Suprapubic skin (tissue), 4 donors: ENCODE results near the gene SEMA6C. TPM values are rescaled to one million over a fixed set of nuclear protein-coding genes. Genes with fewer than 3 reads are reported as not detected.

Experiments used
- DNase-seq, 2 donors: peaks; one replicate each; pipeline ENCODE4 v3.0.0-alpha.2; 2019; ENCODE audit warnings: low spot score in 2 of 2
- H3K27ac ChIP-seq: fragments of 200-600 bp; sonication (generic); one replicate; pipeline ENCODE4 v1.5.1; 2019
- H3K27me3 ChIP-seq: fragments of 200-600 bp; sonication (generic); one replicate; pipeline ENCODE4 v1.5.1; 2019
- H3K36me3 ChIP-seq: fragments of 200-600 bp; sonication (generic); one replicate; pipeline ENCODE4 v1.5.1; 2019
- H3K4me1 ChIP-seq: fragments of 200-600 bp; sonication (generic); one replicate; pipeline ENCODE4 v1.5.1; 2019
- H3K4me3 ChIP-seq: fragments of 200-600 bp; sonication (generic); one replicate; pipeline ENCODE4 v1.5.1; 2019; ENCODE audit warnings: mild to moderate bottlenecking
- H3K9me3 ChIP-seq: fragments of 200-600 bp; sonication (generic); one replicate; pipeline ENCODE4 v1.5.1; 2019
- CTCF ChIP-seq, 2 donors: fragments of 200-600 bp in 1 of 2; fragments of 450-650 bp in 1 of 2; sonication (generic) in 1 of 2; IDR thresholded peaks; one replicate each; pipeline ENCODE4 v1.5.1; 2016 to 2019; ENCODE audit warnings: antibody characterized with exemption in 2 of 2, mild to moderate bottlenecking in 1 of 2, moderate library complexity in 1 of 2
- EP300 ChIP-seq: sonication (generic); formaldehyde crosslinking; IDR thresholded peaks from one replicate; pipeline ENCODE4 v1.6.1; 2017; ENCODE audit warnings: antibody characterized with exemption
- POLR2A ChIP-seq, 2 donors: fragments of 450-650 bp; IDR thresholded peaks; one replicate each; pipeline ENCODE4 v1.6.1; 2017; ENCODE audit warnings: antibody characterized with exemption in 2 of 2, mild to moderate bottlenecking in 2 of 2, moderate library complexity in 2 of 2
- POLR2AphosphoS5 ChIP-seq, 3 donors: sonication (generic); formaldehyde crosslinking; IDR thresholded peaks; one replicate each; pipeline ENCODE4 v1.6.1; 2017; ENCODE audit warnings: antibody characterized with exemption in 3 of 3
- WGBS: methylation state at CpG from one replicate; pipeline ENCODE4 v1.1.5; 2018; 5-methylcytosine and 5-hydroxymethylcytosine counted together
- total RNA-seq, 4 donors: library from RNA; depleted of rRNA; stranded (reverse); fragments of >200 nt; gene quantifications; one replicate each; pipeline ENCODE4 v1.1.0, GENCODE V29; 2016

The SEMA6C gene
- total RNA-seq, 4 donors from 2014 or later = 5.5 to 19.0 (median 14.9) TPM

GRCh38 chr1:151165738-151166504, 19.5 kb upstream of the SEMA6C start, which contains the start of the genes LYSMD1 and SCNM1:
TSS of gene LYSMD1 (minus strand) at chr1:151165902. CDS start at chr1:151165258, 644 bp downstream.
TSS of gene SCNM1 (plus strand) at chr1:151166144. CDS start at chr1:151166153, 9 bp downstream.
- Histone ChIP-seq H3K27me3 (no peaks in the 10 kb centered on the region), H3K4me1 (peaks cover 35% of the 10 kb centered on the region), H3K36me3 (peaks cover 41% of the 10 kb centered on the region), H3K27ac (peak within 1 kb of the TSS; percentile 84), H3K4me3 (peak within 1 kb of the TSS; percentile 85), H3K9me3 (no peaks in the 10 kb centered on the region)
- TF ChIP-seq POLR2A (IDR thresholded peaks at IDR 0.05) = peak in 1 of 2 donors; percentile 23
- peak; percentile 85 to 100 (median 96) for TF ChIP-seq POLR2AphosphoS5 (IDR thresholded peaks at IDR 0.05)
- TF ChIP-seq EP300 = no peak
- TF ChIP-seq CTCF (IDR thresholded peaks at IDR 0.05) = peak; percentile 6 to 18
- whole genome bisulfite sequencing = 0% methylated on average over 37 of the region's 38 CpGs
- DNase-seq = peak; percentile 97 to 99

- 7% methylated on average over 12 of the region's 15 CpGs for WGBS
- Histone ChIP-seq H3K27ac (peak overlapping the region; percentile 84), H3K27me3 (no peaks in the 10 kb centered on the region), H3K4me1 (peaks cover 39% of the 10 kb centered on the region), H3K36me3 (peaks cover 41% of the 10 kb centered on the region), H3K9me3 (no peaks in the 10 kb centered on the region), H3K4me3 (peak overlapping the region; percentile 85)
- TF ChIP-seq CTCF (IDR thresholded peaks at IDR 0.05) (no peak), POLR2A (IDR thresholded peaks at IDR 0.05) (peak in 1 of 2 donors; percentile 23), POLR2AphosphoS5 (IDR thresholded peaks at IDR 0.05) (no peak)
- DNase-seq = peak in 1 of 2 donors; percentile 82
Measured at GRCh38 chr1:151165281-151165737, 18.9 kb upstream of the SEMA6C start.

- Histone ChIP-seq H3K36me3 (peaks cover 38% of the 10 kb centered on the region), H3K4me3 (peak overlapping the region; percentile 85), H3K27me3 (no peaks in the 10 kb centered on the region), H3K27ac (peak overlapping the region; percentile 84), H3K4me1 (peaks cover 39% of the 10 kb centered on the region), H3K9me3 (no peaks in the 10 kb centered on the region)
- no peak for DNase-seq
- TF ChIP-seq POLR2A (IDR thresholded peaks at IDR 0.05) (no peak), POLR2AphosphoS5 (IDR thresholded peaks at IDR 0.05) (no peak), CTCF (IDR thresholded peaks at IDR 0.05) (no peak)
- WGBS = 18% methylated on average over 11 of the region's 11 CpGs
Measured at GRCh38 chr1:151164732-151165280, 18.4 kb upstream of the SEMA6C start.

GRCh38 chr1:151159373-151159772, 12.9 kb upstream of the SEMA6C start:
- Histone ChIP-seq H3K4me1 (peaks cover 23% of the 10 kb centered on the region), H3K36me3 (peaks cover 47% of the 10 kb centered on the region), H3K9me3 (no peaks in the 10 kb centered on the region), H3K27me3 (no peaks in the 10 kb centered on the region), H3K27ac (no peak overlapping the region), H3K4me3 (no peak overlapping the region)
- TF ChIP-seq POLR2AphosphoS5 (IDR thresholded peaks at IDR 0.05) (no peak), EP300 (no peak), POLR2A (IDR thresholded peaks at IDR 0.05) (no peak), CTCF (IDR thresholded peaks at IDR 0.05) (no peak)
- no peak for DNase-seq

- H3K36me3 ChIP-seq = peaks cover 47% of the 10 kb centered on the region
- no peak overlapping the region for H3K4me3 ChIP-seq
- H3K27ac ChIP-seq = no peak overlapping the region
Measured at GRCh38 chr1:151158751-151159251, 12.4 kb upstream of the SEMA6C start.

More at GRCh38 chr1:151158751-151159251, 12.4 kb upstream of the SEMA6C start:
- Histone ChIP-seq H3K9me3 (no peaks in the 10 kb centered on the region), H3K4me1 (peaks cover 17% of the 10 kb centered on the region), H3K27me3 (no peaks in the 10 kb centered on the region)
- no peak for DNase-seq
- TF ChIP-seq EP300 = no peak
- TF ChIP-seq CTCF (IDR thresholded peaks at IDR 0.05) = no peak
- 84% methylated on average over 22 of the region's 22 CpGs for WGBS
